HG03521 (cell line): ENCODE measurements around the gene CORIN.

ENCODE experiments used
- ATAC-seq: cut with Tn5 transposase; IDR thresholded peaks from one replicate; pipeline ENCODE4 v1.9.1; 2021; ENCODE audit warnings: mild to moderate bottlenecking, moderate library complexity; ENCODE audit not compliant: unreplicated experiment

CORIN gene

GRCh38 chr4:47646372-47646771, 191.5 kb downstream of the CORIN start:
- ATAC-seq = no peak

DNA sequence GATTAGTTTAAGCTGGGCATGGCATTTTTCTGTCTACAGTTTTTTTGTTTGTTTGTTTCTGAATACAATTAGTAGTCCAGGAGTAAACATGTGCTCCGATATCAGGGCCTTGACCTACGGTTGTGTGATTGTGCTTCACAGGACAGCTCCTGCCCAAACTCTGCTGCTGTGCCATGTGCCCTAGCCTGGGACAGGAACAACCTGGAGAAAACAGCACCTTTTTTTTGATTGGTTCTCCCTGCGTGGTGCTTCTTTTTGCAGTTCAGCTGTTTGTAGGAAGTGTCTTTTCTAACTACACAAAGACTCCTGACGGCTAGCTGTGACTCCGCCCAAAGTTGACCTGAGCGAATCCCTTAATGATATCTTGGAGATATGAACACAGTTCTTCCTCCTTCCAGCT, 194.0 kb downstream of the CORIN start:
- ATAC-seq = no peak

- no peak for ATAC-seq
Measured at GRCh38 chr4:47642985-47643760, 194.7 kb downstream of the CORIN start.

DNA sequence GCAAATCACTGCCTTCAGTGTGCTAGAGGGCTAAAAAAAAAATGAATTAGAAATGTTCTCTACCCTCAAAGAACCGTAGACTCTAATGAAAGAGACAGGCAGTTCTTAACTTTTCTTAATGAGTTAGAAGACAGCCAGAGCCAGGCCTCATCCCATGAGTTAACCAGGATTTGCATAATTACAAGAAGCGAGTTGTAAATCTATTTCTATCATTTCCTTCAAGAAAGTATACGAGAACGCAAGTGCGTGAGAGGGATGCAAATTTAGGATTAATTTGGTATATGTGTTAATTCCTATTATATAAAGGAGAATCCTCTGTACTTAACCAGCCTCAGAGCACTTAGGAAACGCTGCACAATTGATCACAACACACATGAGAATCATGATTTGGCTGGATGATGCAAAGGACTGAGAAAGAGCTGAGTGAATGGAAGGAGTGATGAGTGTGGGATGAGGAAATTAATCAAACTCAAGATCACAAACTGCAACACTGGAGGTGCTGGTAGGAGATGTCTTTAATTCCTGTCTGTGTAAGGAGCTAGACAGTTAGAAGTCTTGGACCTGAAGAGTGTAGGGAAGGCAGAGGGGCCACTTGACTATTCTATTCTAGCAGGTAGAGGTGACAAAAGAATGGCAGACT, 195.6 kb downstream of the CORIN start:
- no peak for ATAC-seq

- no peak for ATAC-seq
Measured at GRCh38 chr4:47641755-47642154, 196.1 kb downstream of the CORIN start.

DNA sequence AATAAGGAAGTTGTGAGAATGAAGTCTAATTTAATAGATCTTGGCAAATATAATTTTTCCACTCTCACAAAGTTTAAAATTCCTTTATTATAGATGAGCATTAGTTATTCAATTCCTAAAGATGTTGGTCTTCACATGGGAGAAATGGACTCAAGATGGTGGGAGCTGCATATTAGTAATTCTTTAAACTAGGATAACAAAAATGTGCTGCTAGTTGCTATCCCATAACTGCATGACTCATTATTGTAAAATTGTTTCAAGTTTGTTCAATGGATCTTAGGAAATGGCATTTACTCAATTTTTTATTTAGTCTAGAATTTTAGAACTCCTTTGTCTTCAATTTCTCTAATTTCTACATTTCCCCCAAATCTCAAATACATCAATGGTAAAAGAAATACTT, 197.0 kb downstream of the CORIN start:
- ATAC-seq = no peak

GRCh38 chr4:47639531-47639930, 198.3 kb downstream of the CORIN start:
- ATAC-seq = no peak

GRCh38 chr4:47631161-47631560, 206.7 kb downstream of the CORIN start:
- ATAC-seq = no peak

DNA sequence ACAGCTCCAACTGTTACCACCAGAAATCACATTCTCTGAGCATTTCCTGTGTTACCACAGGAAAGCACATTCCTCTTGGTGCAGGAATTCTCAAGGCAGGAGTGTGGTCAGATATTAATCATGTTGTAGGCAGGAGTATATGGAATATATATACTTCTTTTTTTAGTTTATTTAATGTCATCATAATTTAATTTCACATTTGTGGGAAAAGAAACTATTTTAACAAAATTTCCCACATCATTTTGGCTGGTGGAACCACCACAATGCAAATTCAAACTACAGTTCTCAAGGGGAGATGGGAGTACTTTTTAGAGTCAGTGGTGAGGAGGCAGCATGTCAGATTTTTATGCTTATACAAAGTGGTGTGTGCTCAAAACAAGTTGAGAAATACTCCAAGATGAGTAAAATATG, 213.8 kb downstream of the CORIN start:
- ATAC-seq = no peak

GRCh38 chr4:47621181-47621580, 216.7 kb downstream of the CORIN start:
- ATAC-seq = no peak

DNA sequence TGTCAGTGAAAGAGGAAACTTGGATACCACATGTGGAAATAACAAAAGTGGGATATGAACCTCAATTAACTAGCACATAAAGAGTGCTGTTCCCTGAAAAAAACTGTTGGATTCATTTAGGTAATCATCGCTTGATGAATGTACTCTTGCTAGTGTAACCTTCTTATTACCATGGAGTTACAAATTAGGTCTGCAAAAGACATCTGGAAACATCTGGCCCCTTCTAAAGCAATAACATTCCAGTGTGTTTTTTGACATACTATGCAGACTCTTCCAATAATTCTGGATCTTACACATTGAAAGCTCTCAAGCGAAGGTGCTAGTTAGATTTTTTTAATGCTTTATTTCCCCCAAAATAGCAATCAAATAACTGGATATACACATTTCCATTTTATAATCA, 218.2 kb downstream of the CORIN start:
- ATAC-seq = no peak

- no peak for ATAC-seq
Measured at GRCh38 chr4:47617607-47618006, 220.3 kb downstream of the CORIN start.

DNA sequence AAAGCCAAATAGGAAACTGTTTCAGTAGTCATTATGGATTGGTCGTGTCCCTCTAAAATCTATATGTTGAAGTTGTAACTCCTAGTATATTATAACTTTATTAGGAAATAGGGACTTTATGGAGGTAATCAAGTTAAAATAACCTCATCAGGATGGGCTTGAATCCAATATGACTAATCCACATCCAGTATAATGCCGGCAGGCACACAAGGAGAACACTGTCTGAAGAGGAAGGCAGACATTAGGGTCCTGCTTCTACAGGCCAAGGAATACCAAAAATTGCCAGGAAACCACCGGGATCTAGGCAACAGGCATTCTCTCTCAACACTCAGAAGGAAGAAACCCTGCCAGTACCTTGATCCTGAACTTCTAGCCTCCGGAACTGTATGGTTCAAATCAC, 222.5 kb downstream of the CORIN start:
- ATAC-seq = no peak

- no peak for ATAC-seq
Measured at GRCh38 chr4:47612116-47613023, 225.5 kb downstream of the CORIN start.

DNA sequence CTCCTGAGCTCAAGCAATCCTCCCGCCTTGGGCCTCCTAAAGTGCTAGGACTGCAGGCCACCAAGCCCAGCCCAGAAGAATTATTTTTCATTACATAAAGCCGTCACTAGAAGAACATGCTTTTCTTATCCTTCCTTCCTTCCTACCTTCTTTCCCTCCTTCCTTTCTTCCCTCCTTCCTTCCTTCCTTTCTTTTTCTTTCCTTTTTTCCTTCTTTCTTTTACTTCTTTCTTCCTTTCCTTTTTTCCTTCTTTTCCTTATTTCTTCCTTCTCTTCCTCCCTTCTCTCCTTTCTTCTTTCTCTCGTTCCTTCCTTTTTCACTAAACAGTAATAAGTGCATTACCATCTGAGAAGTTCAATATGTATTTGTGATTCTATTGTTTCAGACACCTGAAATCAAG, 231.4 kb downstream of the CORIN start:
- ATAC-seq = no peak

GRCh38 chr4:47598896-47599295, 239.0 kb downstream of the CORIN start:
- no peak for ATAC-seq

DNA sequence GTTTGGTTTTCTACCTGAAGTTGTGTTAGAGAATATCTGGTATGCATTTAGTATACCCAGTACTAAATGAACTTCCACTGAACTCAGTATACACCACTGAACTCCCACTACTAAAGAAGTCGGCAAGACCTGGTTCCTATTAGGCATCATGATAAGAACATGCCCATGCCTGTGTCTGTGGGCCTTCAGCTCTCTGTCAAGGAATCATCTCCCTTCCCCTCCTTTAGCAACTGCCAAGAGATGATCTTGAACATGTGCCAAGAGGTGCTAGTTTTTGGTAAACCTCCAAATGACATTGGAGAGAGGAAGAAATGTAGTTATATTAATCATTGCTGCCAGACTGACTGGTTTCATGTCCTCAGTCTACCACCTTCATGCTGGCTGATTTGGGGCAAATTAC, 239.5 kb downstream of the CORIN start:
- ATAC-seq = no peak

DNA sequence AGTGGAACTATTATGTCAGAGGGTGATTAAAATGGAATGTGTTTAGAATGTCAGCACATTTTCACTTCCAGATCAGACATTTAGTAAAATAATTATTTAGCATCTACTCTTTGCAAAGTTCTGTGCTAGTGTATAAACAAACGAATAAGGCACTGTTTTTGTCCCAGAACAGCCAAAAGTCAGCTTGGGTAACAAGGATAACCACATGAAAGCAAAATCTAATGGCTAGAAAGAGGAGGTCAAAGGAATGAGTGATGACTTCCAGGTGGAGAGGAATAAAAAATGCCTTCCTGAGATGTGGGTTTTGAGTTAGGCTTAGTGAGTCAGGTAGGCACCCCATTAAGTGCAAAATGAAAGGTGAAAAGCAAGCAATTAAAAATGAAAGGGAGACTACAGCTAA, 240.2 kb downstream of the CORIN start:
- ATAC-seq = no peak

GRCh38 chr4:47590325-47590724, 247.5 kb downstream of the CORIN start:
- ATAC-seq = no peak

GRCh38 chr4:47579235-47579634, 258.6 kb downstream of the CORIN start:
- ATAC-seq = no peak

DNA sequence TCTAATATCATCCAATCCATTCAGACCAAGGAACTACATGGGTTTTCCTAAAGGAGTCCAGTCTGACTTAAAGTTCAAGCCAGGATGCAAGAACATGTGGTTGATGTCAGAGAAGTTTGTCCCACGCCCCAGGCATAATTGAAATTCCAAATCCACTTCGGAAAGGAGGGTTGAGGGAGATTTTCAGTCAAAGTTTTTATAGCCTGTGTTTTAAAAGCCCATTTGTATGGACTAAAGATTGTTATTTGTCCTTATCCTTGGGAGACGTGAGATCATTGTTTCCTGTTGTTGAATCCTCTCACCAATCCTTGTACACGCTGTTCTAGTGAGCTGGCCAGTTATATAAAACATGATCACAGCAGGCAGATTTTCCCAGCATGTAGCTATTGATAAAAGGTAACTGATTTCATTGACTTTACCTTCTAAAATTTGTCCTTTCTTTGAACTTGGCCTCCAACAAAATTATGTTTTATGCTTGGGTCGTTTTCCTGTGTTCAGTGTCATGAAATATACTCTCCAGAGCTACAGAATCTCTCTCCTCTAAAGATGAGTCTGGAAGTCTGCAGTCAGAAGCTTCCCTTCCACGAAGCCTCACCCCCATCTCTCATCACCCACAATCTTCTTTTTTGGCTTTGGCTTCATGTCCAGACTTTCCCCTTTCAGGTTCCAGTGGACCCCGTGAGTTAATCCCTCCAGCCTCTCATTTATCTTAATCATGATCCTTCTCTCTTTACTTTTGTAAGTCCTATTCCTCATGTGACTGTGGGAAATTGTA, 259.9 kb downstream of the CORIN start:
- ATAC-seq = no peak
